K562 (cell line): ENCODE results near the gene NSUN2. TPM values are rescaled to one million over a fixed set of nuclear protein-coding genes. Genes with fewer than 3 reads are reported as not detected.

ENCODE experiments used
- ILF3 ChIP-seq: fragments of 450-650 bp; IDR thresholded peaks from 2 replicates; pipeline ENCODE4 v1.6.1; 2018; ENCODE audit warnings: antibody characterized with exemption, mild to moderate bottlenecking, moderate library complexity, borderline replicate concordance
- ZNF217 ChIP-seq: sonication (generic); formaldehyde crosslinking; IDR thresholded peaks from 2 replicates; pipeline ENCODE4 v1.8.0; 2022; ENCODE audit warnings: mild to moderate bottlenecking, missing genetic modification reagents
- ZNF696 ChIP-seq: fragments of 250-450 bp; sonication (Bioruptor Pico); conservative IDR thresholded peaks from 2 replicates; pipeline ENCODE4 v1.4.0; 2020; ENCODE audit warnings: mild to moderate bottlenecking, moderate library complexity
- ZNF76 ChIP-seq: fragments of 250-450 bp; sonication (Bioruptor Pico); IDR thresholded peaks from 2 replicates; pipeline ENCODE4 v1.4.0; 2020; ENCODE audit warnings: mild to moderate bottlenecking, moderate library complexity, borderline replicate concordance
- polyA plus RNA-seq, 8 experiments: library from polyadenylated mRNA; depleted of rRNA in 4 of 8; stranded (reverse) in 5 of 8; unstranded in 3 of 8; fragments of >200 nt; fragmentation: Nextera tagmentation in 2 of 8; fragmentation: Illumina TruSeq in 1 of 8; extraction: Ambion mirVana in 2 of 8; extraction: Trizol in 1 of 8; gene quantifications; 2 replicates each; pipeline versions ENCODE4 v1.2.1 to v1.2.3, GENCODE V29; 2011 to 2014; ENCODE audit warnings: inconsistent platforms in 1 of 8, missing spikeins in 1 of 8
- total RNA-seq, 7 experiments: library from RNA; depleted of rRNA in 6 of 7; stranded (reverse); fragments of >200 nt in 6 of 7; fragmentation: Illumina TruSeq in 2 of 7; extraction: Trizol in 2 of 7; gene quantifications; 2 replicates each; pipeline versions ENCODE4 v1.2.1 to v1.2.3, GENCODE V29; 2011 to 2021; ENCODE audit warnings: low replicate concordance in 1 of 7
- TF ChIP-seq, protein P1 (sequence below): fragments of 450-650 bp; formaldehyde crosslinking; IDR thresholded peaks from 2 replicates; pipeline ENCODE4 v1.4.0; 2022; ENCODE audit warnings: mild to moderate bottlenecking, moderate library complexity
- TF ChIP-seq, protein P2 (sequence below): IDR thresholded peaks from 2 replicates; pipeline ENCODE4 v1.6.1; 2012; ENCODE audit warnings: low read depth, low read length, improper control_type of control experiment, borderline replicate concordance
- TF ChIP-seq, protein P3 (sequence below): fragments of 250-450 bp; sonication (Bioruptor Pico); IDR thresholded peaks from 2 replicates; pipeline ENCODE4 v1.8.0; 2022; ENCODE audit warnings: moderate library complexity, mild to moderate bottlenecking, inconsistent platforms

Gene NSUN2
- total and polyA plus RNA-seq, 9 of the 15 experiments (the other 6 are each of a cell fraction or from before 2014, with no cell fraction given), result 9.2 to 167 (median 127) TPM

DNA sequence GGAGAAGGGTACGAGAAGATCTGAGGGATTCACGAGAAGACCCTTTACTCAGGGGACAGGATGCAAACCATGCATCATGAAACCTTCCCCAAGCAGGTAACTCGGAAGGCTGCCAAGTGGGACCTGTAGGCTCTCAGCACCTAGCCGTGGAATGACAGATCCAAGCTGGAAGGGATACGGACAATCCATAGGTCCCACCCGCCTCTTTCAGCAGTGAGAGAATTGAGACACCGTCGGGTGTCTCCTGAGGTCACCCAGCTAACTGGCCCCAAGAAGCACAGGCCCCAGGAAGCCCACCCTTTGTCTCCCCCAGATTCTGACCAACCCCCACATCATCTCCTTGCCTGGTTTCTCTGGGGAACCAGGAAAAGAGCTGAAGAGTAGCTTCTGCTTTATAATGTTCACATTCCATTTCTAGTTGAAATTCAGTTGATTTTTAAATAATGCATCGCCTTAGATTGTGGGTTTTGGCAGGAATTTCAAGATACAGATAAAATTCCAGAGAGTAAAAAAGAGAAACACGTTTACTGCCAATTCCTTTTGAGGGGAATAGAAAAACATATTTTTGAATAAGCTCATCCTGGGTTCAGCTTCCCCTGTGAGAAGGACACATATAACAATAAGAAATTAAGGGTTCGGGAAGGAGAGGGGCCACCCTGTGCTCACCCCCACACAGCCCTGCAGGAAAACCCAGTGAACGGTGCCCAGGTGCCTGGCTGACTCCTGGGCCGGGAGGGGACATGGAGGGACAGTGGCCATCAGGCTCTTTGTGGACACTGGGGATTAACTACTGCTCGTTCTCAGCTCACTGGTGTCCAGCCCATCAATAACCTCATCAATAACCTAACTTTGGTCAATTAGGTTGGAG is 51.1 kb downstream of the NSUN2 start (continued):
- TF ChIP-seq, protein P1, sequence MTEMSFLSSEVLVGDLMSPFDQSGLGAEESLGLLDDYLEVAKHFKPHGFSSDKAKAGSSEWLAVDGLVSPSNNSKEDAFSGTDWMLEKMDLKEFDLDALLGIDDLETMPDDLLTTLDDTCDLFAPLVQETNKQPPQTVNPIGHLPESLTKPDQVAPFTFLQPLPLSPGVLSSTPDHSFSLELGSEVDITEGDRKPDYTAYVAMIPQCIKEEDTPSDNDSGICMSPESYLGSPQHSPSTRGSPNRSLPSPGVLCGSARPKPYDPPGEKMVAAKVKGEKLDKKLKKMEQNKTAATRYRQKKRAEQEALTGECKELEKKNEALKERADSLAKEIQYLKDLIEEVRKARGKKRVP (CRISPR knock-in tag), result no peak
- TF ChIP-seq ZNF696 (no peak), ZNF76 (CRISPR knock-in tag) (no peak), ILF3 (no peak), ZNF217 (CRISPR knock-in tag) (no peak)
- TF ChIP-seq, protein P2, sequence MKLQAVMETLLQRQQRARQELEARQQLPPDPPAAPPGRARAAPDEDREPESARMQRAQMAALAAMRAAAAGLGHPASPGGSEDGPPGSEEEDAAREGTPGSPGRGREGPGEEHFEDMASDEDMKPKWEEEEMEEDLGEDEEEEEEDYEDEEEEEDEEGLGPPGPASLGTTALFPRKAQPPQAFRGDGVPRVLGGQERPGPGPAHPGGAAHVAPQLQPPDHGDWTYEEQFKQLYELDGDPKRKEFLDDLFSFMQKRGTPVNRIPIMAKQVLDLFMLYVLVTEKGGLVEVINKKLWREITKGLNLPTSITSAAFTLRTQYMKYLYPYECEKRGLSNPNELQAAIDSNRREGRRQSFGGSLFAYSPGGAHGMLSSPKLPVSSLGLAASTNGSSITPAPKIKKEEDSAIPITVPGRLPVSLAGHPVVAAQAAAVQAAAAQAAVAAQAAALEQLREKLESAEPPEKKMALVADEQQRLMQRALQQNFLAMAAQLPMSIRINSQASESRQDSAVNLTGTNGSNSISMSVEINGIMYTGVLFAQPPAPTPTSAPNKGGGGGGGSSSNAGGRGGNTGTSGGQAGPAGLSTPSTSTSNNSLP, result no peak
- TF ChIP-seq, protein P3, sequence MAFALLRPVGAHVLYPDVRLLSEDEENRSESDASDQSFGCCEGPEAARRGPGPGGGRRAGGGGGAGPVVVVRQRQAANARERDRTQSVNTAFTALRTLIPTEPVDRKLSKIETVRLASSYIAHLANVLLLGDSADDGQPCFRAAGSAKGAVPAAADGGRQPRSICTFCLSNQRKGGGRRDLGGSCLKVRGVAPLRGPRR (CRISPR knock-in tag), result no peak
